ENCODE measurements around the gene XIRP1.

XIRP1 gene

DNA sequence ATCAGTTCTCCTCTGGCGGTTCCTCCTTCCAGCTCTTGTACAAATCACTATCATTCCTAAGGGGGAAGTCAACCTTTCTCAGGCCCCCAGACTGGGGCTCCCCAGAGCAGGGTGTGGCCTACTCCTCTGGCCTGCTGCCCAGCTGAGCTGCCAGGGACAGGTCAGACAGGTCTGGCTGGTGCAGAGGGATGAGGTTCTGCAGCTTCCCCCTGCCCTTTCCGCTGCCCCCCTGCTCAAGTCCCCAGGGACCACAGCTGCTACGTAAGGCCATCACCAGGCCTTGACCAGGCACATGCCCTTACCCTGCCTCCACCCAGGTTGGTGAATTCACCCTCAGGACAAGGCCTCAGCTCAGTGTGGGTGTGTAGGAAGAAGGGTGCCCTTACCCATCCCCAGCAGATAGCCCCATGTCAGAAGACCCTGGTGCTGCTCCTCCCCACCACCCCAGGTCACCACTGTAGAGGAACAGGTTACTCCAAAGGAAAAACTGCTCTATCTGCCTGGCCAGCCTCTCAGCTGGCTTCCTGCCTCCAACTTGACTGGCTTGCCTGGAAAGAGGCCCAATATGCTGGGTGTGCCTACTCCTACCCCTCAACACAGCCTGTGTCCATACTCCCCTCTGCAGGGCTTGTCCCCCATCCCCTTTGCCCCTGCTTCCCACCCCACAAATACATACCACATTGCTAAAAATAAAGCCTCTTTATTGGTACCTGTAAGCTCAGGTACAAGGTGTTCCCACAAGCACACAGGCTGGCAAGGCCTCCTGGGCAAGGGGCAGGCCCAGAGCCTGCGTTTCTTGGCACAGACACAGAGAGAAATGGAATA, 51.0 kb downstream of the XIRP1 start:
- H2AFZ ChIP-seq (ENCODE audit: low read depth, low read length), result no peak overlapping the region
- H3K4me1 ChIP-seq (ENCODE audit: insufficient read depth, low read length), result peaks cover 5% of the 10 kb centered on the region
- TF ChIP-seq EZH2 (IDR thresholded peaks at IDR 0.05; ENCODE audit: borderline replicate concordance, low read depth, low read length, severe bottlenecking), result no peak
- TF ChIP-seq, protein P1, sequence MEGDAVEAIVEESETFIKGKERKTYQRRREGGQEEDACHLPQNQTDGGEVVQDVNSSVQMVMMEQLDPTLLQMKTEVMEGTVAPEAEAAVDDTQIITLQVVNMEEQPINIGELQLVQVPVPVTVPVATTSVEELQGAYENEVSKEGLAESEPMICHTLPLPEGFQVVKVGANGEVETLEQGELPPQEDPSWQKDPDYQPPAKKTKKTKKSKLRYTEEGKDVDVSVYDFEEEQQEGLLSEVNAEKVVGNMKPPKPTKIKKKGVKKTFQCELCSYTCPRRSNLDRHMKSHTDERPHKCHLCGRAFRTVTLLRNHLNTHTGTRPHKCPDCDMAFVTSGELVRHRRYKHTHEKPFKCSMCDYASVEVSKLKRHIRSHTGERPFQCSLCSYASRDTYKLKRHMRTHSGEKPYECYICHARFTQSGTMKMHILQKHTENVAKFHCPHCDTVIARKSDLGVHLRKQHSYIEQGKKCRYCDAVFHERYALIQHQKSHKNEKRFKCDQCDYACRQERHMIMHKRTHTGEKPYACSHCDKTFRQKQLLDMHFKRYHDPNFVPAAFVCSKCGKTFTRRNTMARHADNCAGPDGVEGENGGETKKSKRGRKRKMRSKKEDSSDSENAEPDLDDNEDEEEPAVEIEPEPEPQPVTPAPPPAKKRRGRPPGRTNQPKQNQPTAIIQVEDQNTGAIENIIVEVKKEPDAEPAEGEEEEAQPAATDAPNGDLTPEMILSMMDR (IDR thresholded peaks at IDR 0.05; ENCODE audit: borderline replicate concordance, extremely low read depth, low read length, poor library complexity, severe bottlenecking), result no peak
- peaks cover 16% of the 10 kb centered on the region; the same call in 1 of the 2 replicates for H3K36me3 ChIP-seq (ENCODE audit: insufficient read depth, low read length)
- H3K27ac ChIP-seq (ENCODE audit: low read length), result no peak overlapping the region
- no peak for ATAC-seq (ENCODE audit: insufficient read depth, low read depth)
- no peak overlapping the region for H3K4me2 ChIP-seq (ENCODE audit: insufficient read depth, low read length)
- H3K79me2 ChIP-seq (ENCODE audit: insufficient read depth, low read length), result no peaks in the 10 kb centered on the region
- no peak overlapping the region for H3K4me3 ChIP-seq (ENCODE audit: low read depth in 1 of 2, low read length in 2 of 2)
- H3K9me3 ChIP-seq (ENCODE audit: insufficient read depth, low read length, severe bottlenecking), result no peaks in the 10 kb centered on the region
- H3K27me3 ChIP-seq (ENCODE audit: insufficient read depth, low read length, poor library complexity), result no peaks in the 10 kb centered on the region
- no peak overlapping the region for H3K9ac ChIP-seq (ENCODE audit: low read depth, low read length)
- no peak for DNase-seq
- no peaks in the 10 kb centered on the region for H4K20me1 ChIP-seq (ENCODE audit: insufficient read depth, low read length)

- Histone ChIP-seq H3K79me2 (ENCODE audit: insufficient read depth, low read length) (no peaks in the 10 kb centered on the region), H3K9me3 (ENCODE audit: insufficient read depth, low read length, severe bottlenecking) (no peaks in the 10 kb centered on the region), H2AFZ (ENCODE audit: low read depth, low read length) (no peak overlapping the region), H3K4me2 (ENCODE audit: insufficient read depth, low read length) (no peak overlapping the region), H3K4me1 (ENCODE audit: insufficient read depth, low read length) (no peaks in the 10 kb centered on the region), H3K9ac (ENCODE audit: low read depth, low read length) (no peak overlapping the region), H3K4me3 (ENCODE audit: low read depth in 1 of 2, low read length in 2 of 2) (no peak overlapping the region), H3K27me3 (ENCODE audit: insufficient read depth, low read length, poor library complexity) (no peaks in the 10 kb centered on the region), H3K36me3 (ENCODE audit: insufficient read depth, low read length) (peaks cover 11% of the 10 kb centered on the region; the same call in 1 of the 2 replicates), H3K27ac (ENCODE audit: low read length) (no peak overlapping the region), H4K20me1 (ENCODE audit: insufficient read depth, low read length) (no peaks in the 10 kb centered on the region)
- DNase-seq (no peak), ATAC-seq (ENCODE audit: insufficient read depth, low read depth) (no peak)
- no peak for TF ChIP-seq EZH2 (IDR thresholded peaks at IDR 0.05; ENCODE audit: borderline replicate concordance, low read depth, low read length, severe bottlenecking)
- TF ChIP-seq, protein P1 (IDR thresholded peaks at IDR 0.05; ENCODE audit: borderline replicate concordance, extremely low read depth, low read length, poor library complexity, severe bottlenecking), result no peak
These were observed 51.9 kb downstream of the XIRP1 start for GRCh38 chr3:39140341-39140971.

DNA sequence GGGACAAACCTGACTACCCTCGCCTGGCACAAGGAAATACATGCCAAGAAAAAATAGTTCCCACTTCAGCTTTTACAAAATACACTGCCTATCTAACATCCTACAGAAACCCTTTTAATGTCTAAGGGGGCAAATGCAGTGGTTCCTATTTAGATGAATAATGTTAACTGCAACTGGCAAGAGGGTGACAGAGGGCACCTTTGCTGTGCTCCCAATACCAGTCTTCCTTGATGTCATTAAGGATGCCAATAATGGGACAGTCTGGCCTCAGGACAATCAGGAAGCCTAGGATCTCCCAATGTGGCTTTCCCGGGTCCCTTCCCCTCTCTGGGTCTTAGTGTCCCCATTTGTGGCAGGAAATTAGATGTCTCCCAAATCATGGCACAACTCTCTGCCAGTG, 53.0 kb downstream of the XIRP1 start:
- Histone ChIP-seq H3K9me3 (ENCODE audit: insufficient read depth, low read length, severe bottlenecking) (no peaks in the 10 kb centered on the region), H3K4me3 (ENCODE audit: low read depth in 1 of 2, low read length in 2 of 2) (no peak overlapping the region), H3K27me3 (ENCODE audit: insufficient read depth, low read length, poor library complexity) (no peaks in the 10 kb centered on the region), H3K79me2 (ENCODE audit: insufficient read depth, low read length) (no peaks in the 10 kb centered on the region), H3K27ac (ENCODE audit: low read length) (no peak overlapping the region), H2AFZ (ENCODE audit: low read depth, low read length) (no peak overlapping the region), H3K4me2 (ENCODE audit: insufficient read depth, low read length) (no peak overlapping the region), H3K36me3 (ENCODE audit: insufficient read depth, low read length) (peaks cover 8% of the 10 kb centered on the region; the same call in 1 of the 2 replicates), H3K4me1 (ENCODE audit: insufficient read depth, low read length) (no peaks in the 10 kb centered on the region), H4K20me1 (ENCODE audit: insufficient read depth, low read length) (no peaks in the 10 kb centered on the region), H3K9ac (ENCODE audit: low read depth, low read length) (no peak overlapping the region)
- ATAC-seq (ENCODE audit: insufficient read depth, low read depth) (no peak), DNase-seq (no peak)
- TF ChIP-seq EZH2 (IDR thresholded peaks at IDR 0.05; ENCODE audit: borderline replicate concordance, low read depth, low read length, severe bottlenecking), result no peak
- TF ChIP-seq, protein P1 (IDR thresholded peaks at IDR 0.05; ENCODE audit: borderline replicate concordance, extremely low read depth, low read length, poor library complexity, severe bottlenecking), result no peak

Data from DND-41 (cell line).